GM13977 (cell line): Measurements from ENCODE around the gene DLGAP4.

Experiments
- DNase-seq: peaks from one replicate; pipeline ENCODE4 v3.0.0; 2012; ENCODE audit warnings: low spot score
- in situ Hi-C: fragments of 300-500 bp; cut with MboI; formaldehyde crosslinking; loops from one replicate; pipeline ENCODE4 v1.12.0; 2022; ENCODE audit warnings: low sequenced_read_pairs, low pct_unique_long_range_greater_than_20kb, mixed read lengths, inconsistent platforms; ENCODE audit not compliant: unreplicated experiment
- TF ChIP-seq, protein P1 (sequence below): IDR thresholded peaks from 2 replicates; pipeline ENCODE4 v1.5.1; 2012; ENCODE audit warnings: mild to moderate bottlenecking, control low read depth; ENCODE audit not compliant: insufficient read depth; ENCODE audit errors: extremely low read depth, missing control alignments

Gene DLGAP4

DNA sequence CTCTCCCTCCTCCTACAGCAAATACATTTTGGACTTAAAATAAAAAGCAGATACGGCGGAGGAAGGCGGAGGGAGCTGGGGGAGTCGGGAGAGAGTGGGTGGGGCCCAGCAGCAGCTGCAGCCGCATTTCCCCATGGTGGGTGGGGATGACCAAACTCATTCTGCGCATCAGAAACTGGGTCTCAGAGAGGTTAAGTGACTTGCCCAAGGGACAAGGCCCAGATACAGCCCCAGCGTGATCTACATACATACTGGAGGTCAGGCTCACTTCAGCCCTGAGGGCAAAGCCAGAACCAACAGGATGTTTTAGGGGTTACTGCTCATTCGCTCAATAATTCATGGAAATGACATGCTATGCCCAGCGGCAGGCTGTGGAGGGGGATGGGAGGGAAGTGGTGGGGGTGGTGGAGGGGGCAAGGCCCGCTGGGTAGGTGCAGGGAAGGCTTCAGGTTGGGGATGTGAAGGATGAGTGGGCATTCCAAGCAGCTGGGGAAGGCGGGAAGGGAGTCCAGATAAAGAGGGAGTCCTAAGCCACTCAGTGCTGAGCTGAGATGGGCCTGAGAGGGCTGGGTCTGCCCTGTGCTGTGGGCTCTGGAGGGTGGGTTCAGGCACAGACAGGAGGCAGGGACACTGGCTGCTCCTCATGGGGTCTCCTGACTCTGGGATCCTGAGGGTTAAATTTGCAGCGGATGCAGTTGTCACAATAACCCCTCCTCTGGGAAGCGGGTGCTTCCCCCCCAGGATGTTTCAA, 31.0 kb downstream of the DLGAP4 start:
- in situ Hi-C loops = no loop called here
- TF ChIP-seq, protein P1, sequence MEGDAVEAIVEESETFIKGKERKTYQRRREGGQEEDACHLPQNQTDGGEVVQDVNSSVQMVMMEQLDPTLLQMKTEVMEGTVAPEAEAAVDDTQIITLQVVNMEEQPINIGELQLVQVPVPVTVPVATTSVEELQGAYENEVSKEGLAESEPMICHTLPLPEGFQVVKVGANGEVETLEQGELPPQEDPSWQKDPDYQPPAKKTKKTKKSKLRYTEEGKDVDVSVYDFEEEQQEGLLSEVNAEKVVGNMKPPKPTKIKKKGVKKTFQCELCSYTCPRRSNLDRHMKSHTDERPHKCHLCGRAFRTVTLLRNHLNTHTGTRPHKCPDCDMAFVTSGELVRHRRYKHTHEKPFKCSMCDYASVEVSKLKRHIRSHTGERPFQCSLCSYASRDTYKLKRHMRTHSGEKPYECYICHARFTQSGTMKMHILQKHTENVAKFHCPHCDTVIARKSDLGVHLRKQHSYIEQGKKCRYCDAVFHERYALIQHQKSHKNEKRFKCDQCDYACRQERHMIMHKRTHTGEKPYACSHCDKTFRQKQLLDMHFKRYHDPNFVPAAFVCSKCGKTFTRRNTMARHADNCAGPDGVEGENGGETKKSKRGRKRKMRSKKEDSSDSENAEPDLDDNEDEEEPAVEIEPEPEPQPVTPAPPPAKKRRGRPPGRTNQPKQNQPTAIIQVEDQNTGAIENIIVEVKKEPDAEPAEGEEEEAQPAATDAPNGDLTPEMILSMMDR = no peak
- no peak for DNase-seq

DNA sequence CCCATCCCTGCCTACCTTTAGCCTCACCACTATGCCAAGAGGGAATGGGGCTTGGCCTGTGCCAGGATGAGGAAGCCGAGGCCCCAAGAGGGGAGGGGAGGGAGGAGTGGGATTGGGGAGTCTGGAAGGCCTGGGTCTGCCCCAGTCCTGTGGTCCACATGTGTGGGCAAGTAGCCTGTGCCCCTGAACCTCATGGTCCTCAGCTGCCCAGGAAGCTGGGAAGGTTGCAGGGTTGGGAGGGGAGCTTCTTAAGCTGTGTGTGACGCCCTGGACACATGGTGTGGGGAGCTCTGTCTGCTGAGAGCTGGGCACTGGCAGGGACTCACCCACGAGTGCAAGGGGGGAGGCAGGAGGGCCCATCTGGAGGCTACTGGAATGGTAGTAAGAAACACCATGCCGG, 31.7 kb downstream of the DLGAP4 start:
- TF ChIP-seq, protein P1 = no peak
- no peak for DNase-seq
- in situ Hi-C loops = no loop called here

DNA sequence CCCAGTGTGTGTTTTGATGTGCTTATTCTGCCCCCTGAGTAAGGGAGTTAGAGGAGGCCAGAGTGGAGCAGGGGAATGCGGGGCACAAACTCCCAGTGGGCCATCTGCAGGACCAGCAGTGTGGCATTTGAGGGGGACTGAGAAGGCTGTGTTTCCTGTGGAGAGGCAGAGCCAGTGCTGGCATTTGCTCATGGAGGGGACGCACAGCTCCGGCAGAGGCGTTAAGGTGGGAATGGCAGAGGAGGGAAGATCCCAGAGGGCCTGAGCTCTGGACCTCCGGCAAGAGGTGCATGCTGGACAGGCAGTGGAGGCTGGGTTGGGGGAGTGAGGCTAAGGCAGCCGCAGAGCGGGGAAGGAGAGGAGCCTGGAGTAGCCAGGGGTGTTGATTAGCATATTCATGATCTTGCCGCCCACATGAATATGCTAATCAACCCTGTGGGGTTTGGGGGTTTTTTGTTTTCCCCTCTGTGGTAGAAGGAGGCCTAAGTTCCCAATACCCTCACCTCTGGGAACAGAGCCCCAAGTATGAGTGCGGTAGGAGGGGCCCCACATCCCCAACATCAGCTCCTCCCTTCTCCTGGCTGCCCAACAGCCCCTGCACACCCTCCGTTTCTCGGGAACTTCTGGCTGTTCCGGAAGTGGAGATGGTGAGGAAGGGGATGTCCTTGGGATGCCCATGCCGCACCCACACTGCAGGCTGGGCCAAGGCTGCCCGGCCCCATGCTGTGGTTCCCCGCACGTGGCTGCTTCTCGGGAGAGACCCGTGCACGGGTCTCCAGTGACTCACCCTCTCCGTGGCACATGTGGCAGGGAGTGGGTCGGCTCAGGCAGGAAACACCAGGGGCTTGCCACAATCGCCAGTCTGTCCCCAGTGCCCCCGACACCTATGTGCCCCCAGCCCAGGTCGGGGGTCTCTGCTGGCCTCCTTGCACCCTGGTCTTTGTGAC, 33.8 kb downstream of the DLGAP4 start:
- DNase-seq = no peak
- TF ChIP-seq, protein P1 = no peak
- in situ Hi-C loops = no loop called here

DNA sequence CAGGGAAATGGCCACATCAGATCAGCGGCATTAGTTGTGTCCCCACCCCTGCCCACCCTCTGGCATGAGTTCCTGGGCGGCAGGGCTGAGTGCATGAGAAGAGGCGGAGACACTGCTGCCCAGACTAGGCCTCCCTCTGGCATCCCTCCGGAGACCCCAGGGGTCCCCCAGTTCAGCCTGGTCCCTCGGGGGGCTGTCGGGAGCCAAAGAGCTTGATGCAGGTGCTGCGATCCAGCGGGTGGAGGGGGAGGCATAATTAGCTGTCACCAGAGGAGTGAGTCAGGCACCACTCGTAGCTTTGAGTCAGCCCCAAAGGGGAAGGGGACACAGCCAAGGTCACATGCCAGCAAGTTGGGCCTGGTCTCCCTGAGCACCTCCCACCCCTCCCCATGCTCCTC, 34.5 kb downstream of the DLGAP4 start:
- in situ Hi-C loops = no loop called here
- TF ChIP-seq, protein P1 = no peak
- DNase-seq = no peak

DNA sequence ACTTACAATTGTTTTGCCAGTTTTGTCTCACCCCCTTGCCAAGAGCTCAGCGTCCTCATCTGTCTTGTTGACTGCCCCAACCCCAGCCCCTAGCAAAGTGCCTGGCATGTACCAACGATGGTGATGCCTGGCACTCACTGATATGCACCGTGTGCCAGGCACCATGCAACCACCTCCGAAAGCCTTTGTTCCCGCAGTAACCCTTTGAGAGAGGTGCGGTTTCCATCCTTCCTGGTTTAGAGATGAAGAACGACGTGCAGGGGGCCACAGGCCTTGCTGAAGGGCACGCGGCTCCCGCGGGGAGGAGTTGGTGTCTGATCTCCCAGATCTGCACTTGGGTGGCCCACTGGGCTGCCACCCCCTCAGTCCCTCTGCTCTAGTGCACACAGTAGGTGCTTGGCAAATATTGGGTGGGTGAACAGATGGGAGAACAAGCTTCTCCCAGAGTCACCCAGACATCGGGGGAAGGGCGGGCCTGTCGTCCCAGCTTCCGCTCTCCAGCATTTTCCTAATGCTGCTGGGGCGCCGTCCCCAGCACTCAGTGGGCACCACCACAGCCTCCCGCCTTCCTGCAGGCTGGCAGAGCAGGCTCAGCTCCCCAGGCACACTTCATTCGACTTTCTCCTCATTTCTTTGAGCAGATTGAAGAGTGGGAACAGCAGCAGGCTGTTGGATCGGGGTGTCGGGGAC, 35.3 kb downstream of the DLGAP4 start:
- TF ChIP-seq, protein P1 = no peak
- DNase-seq = no peak
- in situ Hi-C loops = no loop called here
